TTC549 (cell line): ENCODE results near the gene C8A.

Experiments used
- FAIRE-seq: peaks from 2 replicates; lab custom pipeline; 2012; peaks lifted over from hg19 to GRCh38; lab: Jason Lieb, UNC

C8A gene

DNA sequence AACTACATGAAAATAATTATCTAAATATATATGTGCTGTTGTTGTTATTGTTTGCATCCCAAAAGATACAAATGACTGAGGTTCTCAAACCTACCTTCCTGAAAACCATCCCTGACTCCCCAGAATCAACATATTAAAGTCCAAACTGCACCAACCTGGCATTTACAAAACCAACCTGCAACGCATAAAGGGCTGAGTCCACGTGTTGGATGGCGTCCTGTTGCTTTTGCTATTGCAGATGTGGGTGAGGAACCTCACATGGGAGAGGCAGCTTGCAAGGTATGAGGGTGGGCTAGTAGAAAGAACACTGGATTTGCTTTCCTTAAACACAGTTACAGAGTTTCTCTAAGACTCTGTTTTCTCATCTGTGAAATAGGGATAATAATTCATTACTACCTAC, 112.8 kb downstream of the C8A start:
- no peak for FAIRE-seq
